Uterus (tissue), 4 donors: ENCODE measurements around the gene NEURL3. TPM values are rescaled to one million over a fixed set of nuclear protein-coding genes. Genes with fewer than 3 reads are reported as not detected.
A peak's percentile ranks its signal among the peaks of the same experiment; 100 is the strongest.

ENCODE experiments used
- DNase-seq, 2 donors: peaks; one replicate each; pipeline ENCODE4 v3.0.0-alpha.2; 2019 to 2020
- H3K27ac ChIP-seq, 2 donors: fragments of 200-600 bp; sonication (generic); 1 replicate in 1 of 2; 2 replicates in 1 of 2; pipeline ENCODE4 v1.5.1; 2016 to 2018
- H3K27me3 ChIP-seq, 2 donors: fragments of 200-600 bp; sonication (generic); one replicate each; pipeline ENCODE4 v1.5.1; 2018 to 2019; ENCODE audit warnings: control low read depth in 1 of 2
- H3K36me3 ChIP-seq, 2 donors: fragments of 200-600 bp; sonication (generic); one replicate each; pipeline ENCODE4 v1.5.1; 2019; ENCODE audit warnings: control low read depth in 1 of 2
- H3K4me1 ChIP-seq, 2 donors: fragments of 200-600 bp; sonication (generic); one replicate each; pipeline ENCODE4 v1.5.1; 2018 to 2019; ENCODE audit warnings: control low read depth in 1 of 2
- H3K4me3 ChIP-seq, 2 donors: fragments of 200-600 bp; sonication (generic); 1 replicate in 1 of 2; 2 replicates in 1 of 2; pipeline ENCODE4 v1.5.1; 2018 to 2019; ENCODE audit warnings: mild to moderate bottlenecking in 1 of 2
- H3K9me3 ChIP-seq, 2 donors: fragments of 200-600 bp; sonication (generic); one replicate each; pipeline ENCODE4 v1.5.1; 2019; ENCODE audit warnings: control low read depth in 1 of 2
- CTCF ChIP-seq, 4 experiments: fragments of 200-600 bp in 2 of 4; fragments of 450-650 bp in 2 of 4; sonication (generic) in 2 of 4; IDR thresholded peaks; one replicate each; pipeline ENCODE4 v1.5.1; 2016 to 2019; ENCODE audit warnings: antibody characterized with exemption in 4 of 4, mild to moderate bottlenecking in 2 of 4, moderate library complexity in 1 of 4
- POLR2A ChIP-seq, 2 donors: fragments of 450-650 bp; IDR thresholded peaks; one replicate each; pipeline ENCODE4 v1.6.1; 2016; ENCODE audit warnings: antibody characterized with exemption in 2 of 2, mild to moderate bottlenecking in 1 of 2, moderate library complexity in 1 of 2
- intact Hi-C: fragments of 100-400 bp; cut with DNase I; formaldehyde crosslinking; loops from one replicate; pipeline ENCODE4 v1.15.1; 2023; ENCODE audit warnings: low total_unique reads
- total RNA-seq, 4 donors: library from RNA; depleted of rRNA in 3 of 4; stranded (reverse); fragments of >200 nt in 3 of 4; gene quantifications; one replicate each; pipeline versions ENCODE4 v1.1.0 to v1.2.4, GENCODE V29; 2014 to 2023
- donor health status: DM: yes; HTN: yes; CAD: no.

Gene NEURL3
- total RNA-seq, 4 donors from 2014 or later, result not detected

- Histone ChIP-seq H3K36me3 (no peaks in the 10 kb centered on the region), H3K27ac (no peak overlapping the region), H3K4me1 (peaks cover 5% of the 10 kb centered on the region in 2 donors), H3K9me3 (no peaks in the 10 kb centered on the region), H3K27me3 (no peaks in the 10 kb centered on the region), H3K4me3 (no peak overlapping the region)
- intact Hi-C loops, result no loop called here
- DNase-seq, result no peak
- TF ChIP-seq CTCF (IDR thresholded peaks at IDR 0.05) (no peak), POLR2A (IDR thresholded peaks at IDR 0.05) (no peak)
These were observed 41.2 kb upstream of the NEURL3 start for GRCh38 chr2:96546321-96546720.

- Histone ChIP-seq H3K4me3 (no peak overlapping the region), H3K27me3 (no peaks in the 10 kb centered on the region), H3K36me3 (no peaks in the 10 kb centered on the region), H3K27ac (no peak overlapping the region), H3K4me1 (peaks cover 7 to 19% of the 10 kb centered on the region in 2 donors), H3K9me3 (no peaks in the 10 kb centered on the region)
- TF ChIP-seq POLR2A (IDR thresholded peaks at IDR 0.05) (no peak), CTCF (IDR thresholded peaks at IDR 0.05) (no peak)
- no peak for DNase-seq
- intact Hi-C loops, result no loop called here
These were observed 37.3 kb upstream of the NEURL3 start for GRCh38 chr2:96542357-96542977.

- Histone ChIP-seq H3K4me1 (peaks cover 7 to 19% of the 10 kb centered on the region in 2 donors), H3K27me3 (no peaks in the 10 kb centered on the region), H3K27ac (no peak overlapping the region), H3K9me3 (no peaks in the 10 kb centered on the region), H3K4me3 (no peak overlapping the region), H3K36me3 (no peaks in the 10 kb centered on the region)
- intact Hi-C loops, result no loop called here
- no peak for DNase-seq
- no peak for TF ChIP-seq CTCF (IDR thresholded peaks at IDR 0.05)
- TF ChIP-seq POLR2A (IDR thresholded peaks at IDR 0.05), result no peak
These were observed 36.4 kb upstream of the NEURL3 start for GRCh38 chr2:96541398-96542152.

GRCh38 chr2:96540136-96540535 lies 35.0 kb upstream of the NEURL3 start:
- no peak for TF ChIP-seq POLR2A (IDR thresholded peaks at IDR 0.05)
- no peak for TF ChIP-seq CTCF (IDR thresholded peaks at IDR 0.05)

GRCh38 chr2:96539215-96539920 lies 34.2 kb upstream of the NEURL3 start:
- TF ChIP-seq CTCF (IDR thresholded peaks at IDR 0.05) (no peak), POLR2A (IDR thresholded peaks at IDR 0.05) (no peak)
- H3K4me3 ChIP-seq, result peak overlapping the region in 1 of 2 donors; percentile 92
- DNase-seq, result no peak
- peaks cover 8 to 25% of the 10 kb centered on the region in 2 donors for H3K4me1 ChIP-seq
- H3K27me3 ChIP-seq, result no peaks in the 10 kb centered on the region
- H3K9me3 ChIP-seq, result no peaks in the 10 kb centered on the region
- peak overlapping the region; percentile 100 for H3K27ac ChIP-seq
- intact Hi-C loops, result no loop called here
- no peaks in the 10 kb centered on the region for H3K36me3 ChIP-seq

More at GRCh38 chr2:96540136-96540535, 35.0 kb upstream of the NEURL3 start:
- Histone ChIP-seq H3K27me3 (no peaks in the 10 kb centered on the region), H3K9me3 (no peaks in the 10 kb centered on the region), H3K4me1 (peaks cover 7 to 19% of the 10 kb centered on the region in 2 donors), H3K27ac (peak overlapping the region; percentile 100), H3K36me3 (no peaks in the 10 kb centered on the region), H3K4me3 (no peak overlapping the region)
- DNase-seq, result no peak
- intact Hi-C loops, result no loop called here
